ENCODE results near the gene INPP5A.
"Not testable (repeated sequence)": the region's sequence is repeated elsewhere in the genome, so short reads cannot be mapped to it uniquely, and the experiment has no call there.

The INPP5A gene

GRCh38 chr10:132565516-132566209 lies 28.1 kb downstream of the INPP5A start:
- DNase-seq, result no peak

- no peak for DNase-seq
Observed at GRCh38 chr10:132566892-132567291, 29.3 kb downstream of the INPP5A start.

DNA sequence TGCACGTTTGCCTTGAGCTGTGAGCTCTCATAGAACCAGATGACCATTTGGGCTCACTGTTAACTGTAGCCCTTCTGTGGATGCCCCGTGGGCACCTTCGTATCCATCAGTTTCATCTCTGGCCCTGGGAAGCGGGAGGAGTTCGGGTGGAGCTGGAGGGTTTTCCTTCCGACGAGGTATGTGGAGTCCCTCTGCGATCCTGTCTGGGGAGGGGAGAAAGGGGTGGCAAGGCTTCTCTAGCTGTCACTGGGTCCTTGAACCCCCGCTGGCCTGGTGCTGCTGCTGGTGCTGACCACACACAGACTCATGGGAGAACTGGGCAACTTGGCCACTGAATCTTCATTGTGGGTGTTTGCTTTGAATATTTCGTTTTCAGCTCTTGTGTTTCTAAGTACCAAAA lies 32.7 kb downstream of the INPP5A start:
- no peak for DNase-seq

DNA sequence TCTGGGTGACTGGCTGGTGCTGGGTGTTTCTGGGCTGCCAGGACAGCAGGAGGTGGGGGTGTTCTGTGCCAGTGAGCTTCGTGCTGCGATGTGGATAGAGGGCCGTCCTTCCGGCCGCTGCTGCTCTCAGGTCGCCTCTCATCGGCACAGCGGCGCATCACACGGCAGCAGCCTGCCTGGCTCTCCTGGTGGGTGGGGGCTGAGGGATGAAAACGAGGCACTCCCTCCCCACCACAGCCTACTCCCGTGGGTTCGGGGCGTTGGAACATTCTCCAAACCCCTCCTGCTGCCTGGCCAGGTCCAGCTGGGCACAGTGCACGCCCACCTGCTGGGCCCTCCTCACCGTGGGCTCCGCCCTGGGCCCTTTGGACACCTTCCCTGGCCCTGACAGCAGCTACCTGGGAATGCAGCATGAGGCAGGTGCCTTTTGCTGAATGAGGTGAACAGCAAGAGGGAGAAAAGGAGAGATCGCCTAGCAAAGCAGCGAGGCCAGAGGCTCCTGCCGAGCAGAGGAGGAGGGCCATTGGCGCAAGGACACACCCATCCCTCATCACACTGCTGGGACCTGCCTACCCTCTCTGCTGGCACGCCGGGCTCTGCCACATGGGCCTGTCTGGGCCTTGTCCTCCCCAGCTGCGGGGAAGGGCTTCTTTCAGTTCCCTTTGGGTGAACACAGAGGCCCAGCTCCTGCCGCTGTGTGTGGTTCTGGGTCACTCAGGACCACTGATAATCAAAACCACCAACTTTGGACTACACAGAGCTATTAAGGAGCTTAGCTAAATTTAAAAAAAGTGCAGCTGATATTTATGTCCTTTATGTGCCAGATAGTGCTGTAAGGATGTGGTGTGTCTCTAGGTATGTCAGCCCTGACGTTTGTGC lies 33.4 kb downstream of the INPP5A start:
- DNase-seq, result no peak

DNA sequence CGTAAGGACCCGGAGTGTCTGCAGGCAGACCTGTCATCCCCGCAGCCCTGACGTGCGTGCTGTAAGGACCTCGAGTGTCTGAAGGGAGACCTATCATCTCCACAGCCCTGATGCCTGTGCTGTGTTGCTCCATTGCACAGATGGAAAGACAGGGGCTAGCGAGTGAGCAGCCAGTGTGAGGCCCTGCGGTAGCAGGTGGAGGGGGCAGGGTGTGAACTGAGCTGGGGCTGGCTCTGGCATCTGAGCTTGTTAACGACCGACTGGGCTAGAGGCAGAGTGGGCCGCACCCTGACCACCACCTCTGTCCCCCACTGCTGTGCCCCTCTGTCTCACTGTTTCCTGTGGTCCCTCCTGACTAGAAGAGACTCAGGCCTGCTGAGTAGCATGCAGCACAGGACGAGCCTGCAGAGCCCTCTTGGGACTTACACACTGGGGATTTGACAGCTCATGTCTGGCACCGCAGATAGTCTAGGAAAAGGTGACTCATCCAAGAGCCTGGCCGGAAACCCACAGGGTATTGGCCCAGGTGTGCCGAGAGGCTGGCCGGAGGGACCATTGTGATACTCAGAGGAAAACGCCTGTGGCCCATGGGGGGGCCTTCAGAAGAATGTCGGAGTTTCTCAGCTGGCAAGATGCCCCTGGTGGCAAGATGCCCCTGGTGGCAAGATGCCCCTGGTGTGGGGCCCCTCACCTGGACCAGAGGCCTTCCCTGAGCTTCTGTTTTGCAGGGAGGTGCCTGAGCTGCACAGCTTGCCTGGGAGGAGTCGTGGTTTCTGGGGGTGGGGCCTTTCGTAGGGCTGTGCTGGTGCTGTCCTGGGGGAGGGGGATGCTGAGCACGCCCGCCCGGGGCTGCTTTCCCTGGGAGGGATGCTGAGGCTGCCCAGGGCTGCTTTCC lies 34.3 kb downstream of the INPP5A start:
- peak; percentile 80 to 84 for DNase-seq

- DNase-seq, result no peak
Observed at GRCh38 chr10:132572545-132572937, 35.0 kb downstream of the INPP5A start.

DNA sequence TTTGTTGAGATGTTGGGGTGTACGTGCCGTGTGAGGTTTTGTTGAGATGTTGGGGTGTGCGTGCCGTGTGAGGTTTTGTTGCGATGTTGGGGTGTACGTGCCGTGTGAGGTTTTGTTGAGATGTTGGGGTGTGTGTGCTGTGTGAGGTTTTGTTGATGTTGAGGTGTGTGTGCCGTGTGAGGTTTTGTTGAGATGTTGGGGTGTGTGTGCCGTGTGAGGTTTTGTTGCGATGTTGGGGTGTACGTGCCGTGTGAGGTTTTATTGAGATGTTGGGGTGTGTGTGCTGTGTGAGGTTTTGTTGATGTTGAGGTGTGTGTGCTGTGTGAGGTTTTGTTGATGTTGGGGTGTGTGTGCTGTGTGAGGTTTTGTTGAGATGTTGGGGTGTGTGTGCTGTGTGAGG lies 35.4 kb downstream of the INPP5A start:
- DNase-seq, result not testable (repeated sequence)

- DNase-seq, result no peak
Observed at GRCh38 chr10:132574288-132574687, 36.7 kb downstream of the INPP5A start.

- DNase-seq, result no peak
Observed at GRCh38 chr10:132574783-132575319, 37.3 kb downstream of the INPP5A start.

DNA sequence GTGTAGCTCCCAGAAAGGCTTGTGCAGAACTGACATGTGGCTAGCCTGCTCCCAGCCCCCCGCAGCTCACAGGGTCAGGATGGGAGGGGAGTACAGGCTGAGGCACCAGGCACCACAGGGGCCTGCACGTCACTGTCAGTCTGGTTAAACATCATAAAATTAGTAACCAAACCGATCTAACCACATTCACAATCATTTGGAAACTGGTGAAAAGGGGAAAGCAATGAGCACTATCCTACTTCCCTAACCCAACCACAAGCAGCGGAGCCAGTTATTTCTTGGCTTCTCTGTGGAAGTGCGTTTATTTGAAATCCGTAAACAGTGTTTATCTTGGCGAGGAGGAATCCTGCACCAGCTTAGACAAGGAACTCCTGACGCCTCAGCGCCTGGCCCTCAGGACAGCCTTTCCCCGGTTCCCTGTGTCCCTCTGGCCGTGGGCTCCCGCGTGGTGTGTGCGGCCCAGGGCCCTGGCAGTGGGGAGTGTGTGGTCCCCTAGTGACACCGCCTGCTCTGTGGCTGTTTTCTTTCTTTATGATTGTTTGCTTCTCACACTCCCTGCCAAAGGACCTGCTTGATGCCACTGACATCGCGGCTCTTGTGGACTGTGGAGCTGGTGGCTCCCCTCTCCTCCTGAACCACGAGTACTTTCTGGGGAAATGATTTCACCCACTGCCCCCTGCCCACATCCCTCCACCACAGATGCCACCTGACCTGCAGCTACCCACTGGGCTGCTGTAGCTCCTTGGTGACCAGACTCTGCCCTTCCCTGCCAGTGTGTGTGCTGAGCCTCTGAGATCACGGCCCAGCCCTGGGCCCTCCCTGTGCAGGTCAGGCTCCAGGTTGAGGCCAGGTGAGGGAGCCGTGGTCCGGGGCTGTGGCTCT lies 38.0 kb downstream of the INPP5A start:
- peak; percentile 67 for DNase-seq

DNA sequence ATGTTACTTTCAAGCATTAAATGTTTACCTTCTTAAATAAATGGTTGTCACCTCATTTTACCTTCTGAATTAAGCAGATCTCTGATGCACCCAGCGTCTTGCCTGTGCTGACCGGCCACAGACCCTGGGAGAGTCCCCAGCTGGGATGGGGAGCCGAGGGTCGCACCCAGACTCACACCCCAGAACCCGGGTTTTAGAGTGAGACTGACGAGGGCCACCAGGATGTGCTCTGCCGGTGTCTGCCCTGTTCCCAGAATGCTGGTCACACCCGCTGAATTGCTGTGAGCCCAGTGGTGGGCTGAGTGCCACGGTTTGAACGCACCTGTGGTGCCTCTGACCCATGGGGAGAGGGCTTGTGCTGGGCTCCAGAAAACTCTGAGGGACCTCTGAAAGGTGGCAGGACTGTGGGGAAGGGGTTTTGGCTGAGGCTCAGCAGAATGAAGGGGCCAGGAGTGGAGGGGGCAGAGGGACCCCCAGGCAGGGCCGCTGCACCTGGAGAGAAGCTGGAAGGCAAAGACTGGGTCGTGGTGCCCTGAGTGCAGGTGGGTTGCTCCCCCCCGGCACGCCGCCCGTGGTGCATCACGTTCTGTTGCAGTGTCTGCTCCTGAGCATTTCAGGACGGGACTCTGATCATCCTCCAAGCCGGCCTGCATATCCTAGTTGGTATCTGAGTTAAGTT lies 39.2 kb downstream of the INPP5A start:
- DNase-seq, result no peak

GRCh38 chr10:132577350-132578003 lies 39.9 kb downstream of the INPP5A start:
- DNase-seq, result no peak

DNA sequence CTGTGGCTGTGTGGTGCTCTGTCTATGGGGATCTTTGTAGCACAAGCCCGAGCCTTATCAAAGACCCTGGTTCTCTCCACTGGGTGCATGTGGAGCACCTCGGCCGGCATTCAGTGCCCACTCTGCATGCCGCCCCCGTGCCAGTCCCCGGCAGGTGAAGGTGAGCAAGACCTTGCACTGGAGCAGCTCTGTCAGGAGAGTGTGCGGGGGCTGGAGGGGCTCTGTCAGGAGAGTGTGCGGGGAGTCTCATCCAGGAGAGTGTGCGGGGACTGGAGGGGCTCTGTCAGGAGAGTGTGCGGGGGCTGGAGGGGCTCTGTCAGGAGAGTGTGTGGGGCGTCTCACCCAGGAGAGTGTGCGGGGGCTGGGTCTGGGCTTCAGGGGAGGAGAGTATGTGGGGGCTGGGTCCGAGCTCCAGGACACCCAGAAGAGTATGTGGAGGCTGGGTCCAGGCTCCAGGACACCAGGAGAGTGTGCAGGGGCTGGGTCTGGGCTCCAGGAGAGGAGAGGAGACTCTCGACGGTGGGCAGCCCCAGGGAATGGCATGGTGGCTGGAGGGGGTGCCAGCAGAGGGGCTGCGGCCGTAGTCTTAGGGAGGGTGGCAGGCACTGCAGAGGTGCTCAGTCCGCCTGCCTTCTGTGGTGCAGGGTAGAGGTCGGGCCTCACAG lies 40.8 kb downstream of the INPP5A start:
- no peak for DNase-seq

GRCh38 chr10:132579027-132579859 lies 41.7 kb downstream of the INPP5A start:
- DNase-seq, result no peak

- DNase-seq, result no peak
Observed at GRCh38 chr10:132580143-132580542, 42.6 kb downstream of the INPP5A start.

- no peak for DNase-seq
Observed at GRCh38 chr10:132580617-132581016, 43.0 kb downstream of the INPP5A start.

DNA sequence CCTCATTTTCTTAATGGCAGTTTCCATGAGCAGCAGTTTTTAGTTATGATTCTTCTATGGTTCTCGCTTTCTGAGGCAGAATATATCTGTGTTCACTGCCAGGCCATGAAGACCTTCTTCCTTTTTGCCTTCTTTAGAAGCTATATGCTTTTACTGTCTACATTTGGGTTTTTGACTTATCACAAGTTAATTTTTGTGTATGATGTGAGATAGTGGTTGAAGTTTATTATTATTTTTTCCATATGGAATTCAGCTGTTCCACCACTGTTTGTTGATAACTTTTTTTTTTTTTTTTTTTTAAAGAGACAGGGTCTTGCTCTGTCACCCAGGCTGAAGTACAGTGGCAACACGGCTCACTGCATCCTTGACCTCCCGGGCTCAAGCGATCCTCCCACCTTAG lies 44.5 kb downstream of the INPP5A start:
- no peak for DNase-seq

DNA sequence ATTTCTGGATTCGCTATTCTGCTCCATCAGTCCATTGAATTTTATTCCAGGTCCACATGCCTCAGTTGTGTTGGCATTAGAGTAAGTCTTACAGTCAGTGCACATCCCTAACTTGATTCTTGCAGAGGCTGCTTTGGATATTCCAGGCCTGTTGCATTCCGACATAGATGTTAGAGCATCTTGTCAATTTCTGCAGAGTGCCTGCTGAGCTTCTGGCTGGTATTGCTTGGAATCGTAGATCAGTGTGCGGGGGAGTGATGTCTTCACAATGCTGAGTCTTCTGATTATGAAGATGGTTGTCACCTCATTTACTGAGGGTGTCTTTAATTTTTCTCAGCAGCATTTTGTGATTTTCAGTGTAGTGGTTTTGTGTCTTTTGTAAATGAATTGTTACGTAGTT lies 45.2 kb downstream of the INPP5A start:
- DNase-seq, result no peak

DNA sequence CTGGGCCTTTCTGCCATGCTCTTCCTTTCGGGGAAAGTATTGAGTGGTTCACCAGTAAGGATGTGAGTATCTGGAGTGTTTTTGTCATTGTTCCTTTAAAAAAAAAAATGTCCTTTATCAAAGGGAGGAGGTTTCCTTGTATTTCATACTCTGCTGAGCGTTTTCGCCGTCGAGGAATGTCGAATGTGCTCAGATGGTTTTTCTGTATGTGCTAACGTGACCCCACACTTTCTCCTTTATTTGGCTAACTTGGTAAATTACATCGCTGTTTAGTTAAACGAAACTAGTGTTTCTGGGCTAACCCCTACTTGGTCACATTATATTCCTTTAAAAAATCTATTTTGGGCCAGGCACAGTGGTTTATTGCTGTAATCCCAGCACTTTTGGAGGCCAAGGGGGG lies 45.9 kb downstream of the INPP5A start:
- DNase-seq, result no peak
